Suprapubic skin (tissue), 4 donors: ENCODE measurements around the gene CDK12. TPM values are rescaled to one million over a fixed set of nuclear protein-coding genes. Genes with fewer than 3 reads are reported as not detected.
A peak's percentile ranks its signal among the peaks of the same experiment; 100 is the strongest.

Experiments
- DNase-seq, 2 donors: peaks; one replicate each; pipeline ENCODE4 v3.0.0-alpha.2; 2019; ENCODE audit warnings: low spot score in 2 of 2
- H3K27ac ChIP-seq: fragments of 200-600 bp; sonication (generic); one replicate; pipeline ENCODE4 v1.5.1; 2019
- H3K27me3 ChIP-seq: fragments of 200-600 bp; sonication (generic); one replicate; pipeline ENCODE4 v1.5.1; 2019
- H3K36me3 ChIP-seq: fragments of 200-600 bp; sonication (generic); one replicate; pipeline ENCODE4 v1.5.1; 2019
- H3K4me1 ChIP-seq: fragments of 200-600 bp; sonication (generic); one replicate; pipeline ENCODE4 v1.5.1; 2019
- H3K4me3 ChIP-seq: fragments of 200-600 bp; sonication (generic); one replicate; pipeline ENCODE4 v1.5.1; 2019; ENCODE audit warnings: mild to moderate bottlenecking
- H3K9me3 ChIP-seq: fragments of 200-600 bp; sonication (generic); one replicate; pipeline ENCODE4 v1.5.1; 2019
- CTCF ChIP-seq, 2 donors: fragments of 200-600 bp in 1 of 2; fragments of 450-650 bp in 1 of 2; sonication (generic) in 1 of 2; IDR thresholded peaks; one replicate each; pipeline ENCODE4 v1.5.1; 2016 to 2019; ENCODE audit warnings: antibody characterized with exemption in 2 of 2, mild to moderate bottlenecking in 1 of 2, moderate library complexity in 1 of 2
- EP300 ChIP-seq: sonication (generic); formaldehyde crosslinking; IDR thresholded peaks from one replicate; pipeline ENCODE4 v1.6.1; 2017; ENCODE audit warnings: antibody characterized with exemption
- POLR2A ChIP-seq, 2 donors: fragments of 450-650 bp; IDR thresholded peaks; one replicate each; pipeline ENCODE4 v1.6.1; 2017; ENCODE audit warnings: antibody characterized with exemption in 2 of 2, mild to moderate bottlenecking in 2 of 2, moderate library complexity in 2 of 2
- POLR2AphosphoS5 ChIP-seq, 3 donors: sonication (generic); formaldehyde crosslinking; IDR thresholded peaks; one replicate each; pipeline ENCODE4 v1.6.1; 2017; ENCODE audit warnings: antibody characterized with exemption in 3 of 3
- WGBS: methylation state at CpG from one replicate; pipeline ENCODE4 v1.1.5; 2018; 5-methylcytosine and 5-hydroxymethylcytosine counted together
- total RNA-seq, 4 donors: library from RNA; depleted of rRNA; stranded (reverse); fragments of >200 nt; gene quantifications; one replicate each; pipeline ENCODE4 v1.1.0, GENCODE V29; 2016

CDK12 gene
- total RNA-seq, 4 donors from 2014 or later: 50.7 to 97.9 (median 54.4) TPM

DNA sequence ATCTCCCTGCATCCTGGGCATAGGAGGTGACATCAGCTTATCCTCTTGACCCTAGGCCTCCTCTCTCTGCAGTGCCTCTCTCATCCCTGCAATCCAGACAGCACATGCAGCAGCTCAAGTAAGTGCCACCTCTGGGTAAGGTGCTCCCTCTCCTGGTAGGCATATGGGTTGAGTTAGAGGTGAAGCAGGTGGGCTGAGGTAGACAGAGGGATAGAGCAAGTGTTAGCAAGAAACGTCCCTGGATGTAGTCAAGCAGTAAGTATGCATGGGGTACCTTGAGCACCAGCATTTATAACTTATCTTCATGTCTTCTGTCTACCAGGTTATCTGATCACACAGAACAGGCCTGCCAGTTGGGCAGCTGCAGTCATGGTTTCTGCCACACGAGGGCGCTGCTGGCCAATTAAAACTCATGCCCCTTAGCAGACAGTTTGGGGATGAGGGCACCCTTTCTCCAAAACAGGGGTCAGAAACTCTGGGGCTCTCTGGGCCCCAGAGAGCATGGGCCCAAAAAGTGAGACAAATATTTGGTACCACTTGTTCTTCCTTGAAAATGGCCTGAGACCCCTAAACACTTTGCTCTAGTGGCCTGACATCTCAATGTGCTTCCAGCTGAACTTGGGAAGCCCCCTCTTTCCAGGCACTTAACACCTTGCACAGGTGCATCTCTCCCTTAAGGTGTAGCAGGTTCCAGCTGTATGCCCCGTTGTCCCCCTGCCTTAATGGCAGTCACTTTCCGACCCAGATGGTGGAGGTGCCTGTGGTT, 86.6 kb downstream of the CDK12 start:
- TF ChIP-seq POLR2AphosphoS5 (IDR thresholded peaks at IDR 0.05) (no peak), POLR2A (IDR thresholded peaks at IDR 0.05) (no peak), CTCF (IDR thresholded peaks at IDR 0.05) (peak; percentile 82 to 94), EP300 (no peak)
- peak in 1 of 2 donors; percentile 76 for DNase-seq
- no peak overlapping the region for H3K27ac ChIP-seq
- WGBS: 31% methylated on average over 5 of the region's 5 CpGs
- peaks cover 51% of the 10 kb centered on the region for H3K36me3 ChIP-seq
- peaks cover 9% of the 10 kb centered on the region for H3K4me1 ChIP-seq
- no peaks in the 10 kb centered on the region for H3K9me3 ChIP-seq
- H3K27me3 ChIP-seq: no peaks in the 10 kb centered on the region
- H3K4me3 ChIP-seq: no peak overlapping the region

DNA sequence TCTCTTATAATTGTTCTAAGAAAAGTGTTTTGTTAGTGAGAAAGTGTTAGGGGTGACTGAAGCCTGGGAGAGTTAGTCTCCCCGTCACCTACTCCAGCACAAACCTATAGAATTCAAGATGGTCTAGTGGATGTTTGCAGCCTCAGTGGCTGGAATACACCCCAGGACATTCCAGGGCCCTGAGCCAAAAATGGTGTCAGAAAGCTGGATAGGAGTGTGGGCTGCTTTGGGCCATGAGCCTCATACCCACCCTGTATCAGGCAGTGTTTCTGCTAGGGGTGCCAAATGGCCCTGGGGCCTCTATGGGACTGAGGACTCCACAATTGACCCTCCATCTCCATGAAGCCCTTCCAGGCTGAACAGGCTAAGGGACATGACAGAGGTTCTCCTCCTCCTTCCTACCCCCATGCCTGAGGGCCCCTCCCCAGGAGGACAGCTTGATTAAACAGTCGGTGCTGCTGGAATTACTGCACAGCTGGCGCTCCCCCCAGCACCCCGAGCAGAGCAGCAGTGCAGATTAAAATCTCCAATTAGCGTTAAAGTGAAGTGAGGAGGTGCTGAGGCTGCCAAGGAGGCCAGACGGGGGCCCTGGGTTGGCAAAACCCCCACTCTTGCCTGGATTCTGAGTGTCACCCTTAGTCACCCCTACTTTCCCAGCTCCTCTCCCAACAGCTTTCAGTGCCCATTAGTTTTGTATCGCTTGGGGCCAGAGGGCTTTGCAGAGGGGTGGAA, 87.4 kb downstream of the CDK12 start:
- H3K4me3 ChIP-seq: no peak overlapping the region
- H3K9me3 ChIP-seq: no peaks in the 10 kb centered on the region
- TF ChIP-seq POLR2AphosphoS5 (IDR thresholded peaks at IDR 0.05) (no peak), EP300 (no peak), CTCF (IDR thresholded peaks at IDR 0.05) (no peak), POLR2A (IDR thresholded peaks at IDR 0.05) (no peak)
- DNase-seq: no peak
- H3K4me1 ChIP-seq: peaks cover 15% of the 10 kb centered on the region
- H3K36me3 ChIP-seq: peaks cover 58% of the 10 kb centered on the region
- H3K27ac ChIP-seq: no peak overlapping the region
- no peaks in the 10 kb centered on the region for H3K27me3 ChIP-seq
- 94% methylated on average over 5 of the region's 7 CpGs for WGBS

DNA sequence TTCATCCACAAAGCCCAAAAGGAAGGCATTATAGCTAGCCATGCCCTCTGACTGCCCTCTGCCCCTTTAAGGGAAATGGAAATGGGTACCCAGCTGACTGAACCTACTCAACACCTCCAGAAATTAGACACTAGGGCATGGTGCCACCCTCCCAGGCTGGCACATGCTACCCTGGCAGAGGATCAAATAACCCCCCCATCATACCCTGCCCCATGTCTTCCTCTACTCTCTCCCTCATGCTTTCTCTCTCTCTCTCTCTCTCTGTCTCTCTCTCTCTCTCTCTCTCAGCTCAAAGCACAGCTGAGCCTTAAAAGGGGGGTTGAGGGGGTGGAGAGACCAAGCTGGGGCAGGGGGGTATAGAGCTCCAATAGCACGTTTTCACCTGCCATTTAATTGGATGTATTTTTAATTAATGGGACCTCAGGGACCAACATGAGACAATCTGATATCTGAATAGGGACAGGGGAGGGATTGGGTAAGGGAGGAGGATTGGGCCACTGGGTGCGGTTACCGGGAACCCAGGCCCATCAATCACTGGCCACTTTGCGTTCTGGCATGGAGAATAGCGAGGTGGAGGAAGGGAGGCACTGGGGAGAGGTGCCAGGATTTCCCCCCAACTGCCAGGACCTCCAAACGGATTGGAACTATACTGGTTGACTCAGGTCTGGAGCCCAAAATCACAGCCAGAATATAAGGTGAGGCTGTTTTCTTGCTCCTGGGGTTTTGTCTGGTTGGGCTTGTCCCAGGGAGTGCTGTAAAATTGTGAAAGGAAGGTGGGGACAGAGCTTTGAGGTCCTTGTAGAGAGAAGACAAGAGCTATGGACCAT, 88.7 kb downstream of the CDK12 start:
- TF ChIP-seq CTCF (IDR thresholded peaks at IDR 0.05) (no peak), POLR2AphosphoS5 (IDR thresholded peaks at IDR 0.05) (no peak), EP300 (no peak), POLR2A (IDR thresholded peaks at IDR 0.05) (no peak)
- Histone ChIP-seq H3K4me1 (peaks cover 19% of the 10 kb centered on the region), H3K27me3 (no peaks in the 10 kb centered on the region), H3K36me3 (peaks cover 57% of the 10 kb centered on the region), H3K4me3 (no peak overlapping the region), H3K9me3 (no peaks in the 10 kb centered on the region), H3K27ac (no peak overlapping the region)
- DNase-seq: no peak
- 79% methylated on average over 6 of the region's 6 CpGs for WGBS

- H3K4me1 ChIP-seq: peaks cover 19% of the 10 kb centered on the region
- peaks cover 67% of the 10 kb centered on the region for H3K36me3 ChIP-seq
- no peaks in the 10 kb centered on the region for H3K9me3 ChIP-seq
- TF ChIP-seq EP300: no peak
- no peak for TF ChIP-seq POLR2A (IDR thresholded peaks at IDR 0.05)
- no peak for TF ChIP-seq POLR2AphosphoS5 (IDR thresholded peaks at IDR 0.05)
- TF ChIP-seq CTCF (IDR thresholded peaks at IDR 0.05): no peak
- H3K4me3 ChIP-seq: no peak overlapping the region
- DNase-seq: no peak
- 78% methylated on average over 1 of the region's 1 CpG for WGBS
- no peak overlapping the region for H3K27ac ChIP-seq
- no peaks in the 10 kb centered on the region for H3K27me3 ChIP-seq
Observed at GRCh38 chr17:39551879-39552278, 90.6 kb downstream of the CDK12 start.
